Gastrocnemius medialis (tissue), 4 donors: ENCODE measurements around the gene DOP1B.

ENCODE experiments used
- CTCF ChIP-seq, 5 experiments: fragments of 450-650 bp in 3 of 5; fragments of 200-600 bp in 2 of 5; sonication (generic) in 2 of 5; IDR thresholded peaks in 4 of 5; conservative IDR thresholded peaks in 1 of 5; 1 replicate in 4 of 5; 2 replicates in 1 of 5; pipeline ENCODE4 v1.5.1; 2016 to 2019; ENCODE audit warnings: antibody characterized with exemption in 5 of 5, mild to moderate bottlenecking in 3 of 5, moderate library complexity in 3 of 5
- POLR2A ChIP-seq, 2 donors: fragments of 450-650 bp; IDR thresholded peaks; one replicate each; pipeline ENCODE4 v1.6.1; 2017; ENCODE audit warnings: antibody characterized with exemption in 2 of 2, mild to moderate bottlenecking in 2 of 2, moderate library complexity in 2 of 2

GRCh38 chr21:36159356-36159921, 2.8 kb downstream of the DOP1B start:
- TF ChIP-seq CTCF (IDR thresholded peaks at IDR 0.05 in 4 of 5, conservative IDR thresholded peaks at IDR 0.05 in 1 of 5) (no peak), POLR2A (IDR thresholded peaks at IDR 0.05) (no peak)
